NCI-H2227 (cell line): ENCODE results near the gene POFUT2.

Source experiments
- DNase-seq: peaks from one replicate; lab custom pipeline; 2025; ENCODE audit not compliant: unreplicated experiment; lab: John Stamatoyannopoulos, UW

The POFUT2 gene

GRCh38 chr21:45252448-45252925, 35.2 kb downstream of the POFUT2 start:
- no peak for DNase-seq

DNA sequence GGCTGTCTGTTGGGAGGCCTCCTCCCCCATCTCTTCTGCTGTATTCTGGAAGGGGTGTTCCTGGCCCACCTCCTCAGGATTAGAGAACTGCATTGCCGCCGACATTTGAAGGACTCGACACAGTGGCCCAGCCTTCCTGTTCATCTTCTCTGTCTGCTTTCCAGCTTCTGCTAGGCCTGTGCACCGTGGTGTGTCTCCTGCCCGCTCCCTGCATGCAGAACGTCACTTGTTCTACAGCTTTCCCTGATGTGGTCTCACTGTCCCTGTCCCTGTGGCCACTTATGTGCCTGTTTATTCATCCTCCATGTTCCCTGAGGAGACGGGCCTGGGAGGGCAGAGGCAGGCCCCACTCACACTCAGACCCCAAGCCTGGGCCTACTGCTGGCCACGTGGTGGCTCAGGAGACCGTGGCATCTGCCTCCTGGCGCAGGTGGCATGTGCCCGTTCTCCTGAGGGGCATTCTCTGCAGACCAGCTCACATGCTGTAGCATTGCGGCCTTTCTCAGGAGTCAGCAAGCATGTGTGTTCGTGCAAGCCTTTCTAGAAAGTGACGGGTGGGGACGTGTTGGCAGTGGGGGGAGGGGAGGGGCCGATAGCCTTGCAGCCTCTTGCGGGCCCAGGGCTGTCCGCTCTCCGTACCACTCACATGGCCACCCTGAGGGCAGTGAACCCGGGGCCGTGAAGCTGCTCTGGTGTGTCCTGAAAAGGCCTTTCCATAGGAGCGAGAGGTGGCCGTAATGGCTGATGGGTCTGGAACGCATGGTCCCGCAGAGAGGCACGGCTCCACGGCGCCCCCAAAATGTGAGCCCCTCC, 35.9 kb downstream of the POFUT2 start:
- no peak for DNase-seq

DNA sequence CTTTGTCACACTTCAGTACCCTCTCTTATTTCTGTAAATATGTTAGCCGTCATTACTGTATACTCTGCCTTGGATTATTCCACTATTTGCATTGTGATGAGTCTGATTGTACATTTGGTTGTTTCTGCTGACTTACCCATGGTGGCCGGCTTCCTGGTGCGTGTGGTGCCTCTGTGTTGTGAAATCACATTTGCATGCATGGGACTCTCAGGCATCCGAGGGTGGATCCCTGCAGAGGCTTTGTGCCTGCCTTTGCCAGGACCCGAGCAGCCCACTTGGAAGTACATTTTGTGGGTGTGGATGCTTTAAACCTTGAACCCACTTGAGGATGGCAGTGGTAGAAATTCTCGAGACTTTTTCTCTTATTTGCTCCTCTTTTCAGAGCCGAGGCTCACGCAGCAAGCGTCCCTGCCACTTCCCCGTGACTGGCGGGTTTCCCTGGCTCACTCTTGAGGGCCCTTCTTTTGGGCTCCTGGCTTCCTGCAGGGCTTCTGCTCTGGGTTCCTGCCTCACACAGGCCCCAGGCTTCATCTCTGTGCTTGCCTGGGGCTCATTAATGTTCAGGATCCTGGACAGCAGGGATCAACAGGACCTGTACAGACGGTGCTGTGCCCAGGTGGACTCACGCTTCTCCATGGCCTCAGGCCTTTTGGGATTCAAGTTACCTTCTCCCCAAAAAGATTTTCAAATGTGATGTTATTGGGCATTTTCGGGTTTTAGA, 36.6 kb downstream of the POFUT2 start:
- DNase-seq: no peak

DNA sequence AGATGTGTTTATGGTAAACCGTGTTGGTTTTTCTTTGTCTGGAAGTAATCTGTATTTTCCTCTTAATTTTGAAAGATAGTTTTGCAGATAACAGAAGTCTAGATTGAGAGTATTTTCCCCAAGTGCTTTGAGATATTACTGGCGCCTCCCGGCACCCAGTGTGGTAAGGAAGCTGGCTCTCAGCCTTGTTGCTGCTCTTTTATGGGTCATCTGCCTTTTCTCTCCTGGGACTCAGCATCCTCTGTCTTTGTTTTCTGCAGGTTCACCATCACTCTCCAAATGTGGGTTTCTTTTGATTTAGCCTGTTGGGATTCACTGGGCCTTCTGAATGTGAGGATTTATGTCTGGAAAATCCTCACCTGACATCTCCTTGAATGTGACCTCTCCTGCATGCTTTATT, 37.4 kb downstream of the POFUT2 start:
- DNase-seq: no peak

GRCh38 chr21:45249626-45250025, 38.1 kb downstream of the POFUT2 start:
- no peak for DNase-seq

GRCh38 chr21:45248893-45249381, 38.8 kb downstream of the POFUT2 start:
- DNase-seq: peak; percentile 43

DNA sequence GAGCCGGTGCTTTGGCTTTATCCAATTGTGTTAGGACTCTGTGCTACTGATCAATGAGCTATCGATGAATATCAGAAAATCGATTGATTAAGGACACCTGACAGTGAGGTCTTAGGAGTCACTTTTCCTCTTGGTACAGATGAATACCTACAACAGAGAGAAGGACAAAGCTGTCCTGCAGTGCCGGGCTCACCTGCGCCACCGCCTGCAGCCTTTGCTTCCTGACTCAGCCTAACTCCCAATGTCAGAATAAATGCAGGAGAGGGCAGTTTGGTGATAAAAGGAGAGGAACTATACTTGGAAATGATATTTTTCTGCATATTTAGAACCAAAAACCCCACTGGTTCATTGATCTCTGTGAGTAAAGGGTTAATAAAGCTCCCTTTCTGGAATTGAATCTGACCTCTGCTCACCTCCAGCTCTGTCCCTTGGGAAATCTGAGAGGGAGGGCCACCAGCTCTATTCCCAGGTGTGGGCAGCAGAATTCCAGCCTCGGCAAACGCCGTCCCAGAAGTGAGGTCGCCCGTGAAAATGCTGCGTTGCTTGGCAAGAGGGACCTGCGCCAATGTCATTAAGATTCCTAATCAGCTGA, 39.3 kb downstream of the POFUT2 start:
- no peak for DNase-seq

GRCh38 chr21:45246386-45247320, 41.0 kb downstream of the POFUT2 start:
- DNase-seq: no peak

DNA sequence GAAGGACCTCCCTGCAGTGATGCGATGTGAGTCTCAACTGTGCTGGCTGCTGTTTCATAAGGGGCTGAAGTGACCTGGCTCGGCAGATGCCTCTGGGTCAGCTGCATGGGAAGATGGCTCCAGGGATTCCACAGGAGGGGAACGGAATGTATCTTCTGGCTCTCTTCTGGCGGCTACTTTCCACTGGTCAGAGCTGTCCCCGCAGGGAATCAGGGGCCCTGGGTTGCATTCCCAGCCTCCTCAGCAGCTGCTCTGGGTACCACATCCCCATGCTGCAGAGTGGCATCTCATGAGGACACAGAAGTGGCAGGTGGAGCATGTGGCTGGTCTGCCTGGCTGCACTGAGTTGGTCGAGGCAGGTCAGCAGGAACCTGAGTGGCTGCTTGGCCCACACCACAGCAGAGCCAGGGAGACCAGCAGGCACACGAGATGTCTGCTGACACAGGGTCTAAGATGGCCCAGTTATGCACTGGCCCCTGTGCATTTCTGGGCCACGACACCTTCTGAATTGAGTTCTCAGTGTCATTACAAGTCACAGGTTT, 42.8 kb downstream of the POFUT2 start:
- no peak for DNase-seq

- DNase-seq: no peak
Observed at GRCh38 chr21:45243603-45244002, 44.1 kb downstream of the POFUT2 start.

DNA sequence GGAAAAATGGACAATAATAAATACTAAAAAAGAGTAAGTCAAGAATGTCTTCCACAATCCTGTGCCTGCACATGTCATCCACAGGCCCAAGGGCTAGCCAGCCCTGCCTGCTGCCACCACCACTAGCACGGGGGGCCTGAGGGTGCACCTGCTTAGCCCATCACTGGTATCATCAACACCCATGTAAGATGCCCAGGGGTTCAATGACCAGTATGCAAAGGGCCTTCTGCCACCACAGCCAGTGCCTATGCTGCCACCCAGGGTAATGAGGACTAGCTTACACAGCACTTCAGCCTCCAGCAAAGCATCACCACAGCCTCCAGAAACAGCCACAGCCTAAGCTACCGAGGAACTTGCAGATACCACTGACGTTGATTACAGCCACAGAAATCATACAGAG, 46.3 kb downstream of the POFUT2 start:
- no peak for DNase-seq

GRCh38 chr21:45237401-45237800, 50.3 kb downstream of the POFUT2 start:
- DNase-seq: no peak

DNA sequence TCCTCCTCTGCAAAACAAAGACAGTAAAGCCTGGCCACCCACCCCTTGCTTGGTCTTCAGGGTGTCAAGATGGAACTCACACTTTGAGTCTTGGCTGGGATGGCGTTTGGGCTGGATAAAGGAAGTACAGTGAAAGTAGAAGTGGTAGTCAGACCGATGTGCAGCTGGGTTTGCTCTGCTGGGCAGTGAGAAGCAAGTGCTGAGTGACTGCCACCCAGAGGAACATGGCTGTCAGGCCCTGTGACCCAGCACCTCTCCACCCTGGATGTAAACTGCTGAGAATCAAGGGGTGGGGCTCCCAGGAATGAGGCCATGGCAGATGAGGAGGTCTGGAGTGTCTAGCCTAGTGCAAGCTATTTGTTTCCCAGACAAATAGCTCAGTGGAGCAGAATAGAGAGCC, 51.2 kb downstream of the POFUT2 start:
- no peak for DNase-seq

DNA sequence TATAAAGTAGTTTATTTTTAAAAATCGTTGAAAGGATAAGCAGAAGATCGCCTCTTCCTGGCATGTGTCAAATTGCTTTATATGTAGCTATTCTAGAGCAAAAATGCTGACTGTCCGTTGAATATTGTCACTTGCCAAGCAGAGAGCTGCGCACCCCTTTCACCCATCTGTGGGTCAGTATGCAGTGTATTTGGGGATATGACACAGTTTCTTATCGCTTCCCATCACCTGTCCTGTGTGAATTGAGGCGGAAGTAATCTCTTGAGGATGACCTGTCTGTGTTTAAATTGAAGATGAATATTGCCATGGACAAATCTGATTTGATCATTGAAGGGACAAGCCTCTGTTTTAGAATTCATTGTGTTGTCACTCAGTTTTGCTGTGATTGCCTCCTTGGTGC, 52.2 kb downstream of the POFUT2 start:
- no peak for DNase-seq

- DNase-seq: no peak
Observed at GRCh38 chr21:45234965-45235364, 52.7 kb downstream of the POFUT2 start.

GRCh38 chr21:45234127-45234526, 53.6 kb downstream of the POFUT2 start:
- DNase-seq: no peak

DNA sequence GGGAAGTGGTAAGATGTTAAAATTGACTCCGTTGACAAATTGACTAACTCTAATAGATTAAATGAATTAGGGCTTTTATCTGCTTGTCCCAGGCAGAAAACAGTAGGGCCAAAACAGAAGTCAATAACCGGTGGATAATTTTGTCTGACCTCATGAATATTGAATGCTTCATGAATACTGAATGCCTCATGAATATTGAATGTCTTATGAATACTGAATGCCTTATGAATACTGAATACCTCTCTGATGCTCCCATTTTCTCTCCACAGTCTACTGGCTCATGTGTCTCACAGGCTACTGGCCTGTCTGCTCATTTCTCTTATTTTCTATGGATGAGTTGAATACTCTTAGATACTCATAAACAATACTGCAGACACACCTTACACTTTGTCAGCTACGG, 56.0 kb downstream of the POFUT2 start:
- DNase-seq: no peak

DNA sequence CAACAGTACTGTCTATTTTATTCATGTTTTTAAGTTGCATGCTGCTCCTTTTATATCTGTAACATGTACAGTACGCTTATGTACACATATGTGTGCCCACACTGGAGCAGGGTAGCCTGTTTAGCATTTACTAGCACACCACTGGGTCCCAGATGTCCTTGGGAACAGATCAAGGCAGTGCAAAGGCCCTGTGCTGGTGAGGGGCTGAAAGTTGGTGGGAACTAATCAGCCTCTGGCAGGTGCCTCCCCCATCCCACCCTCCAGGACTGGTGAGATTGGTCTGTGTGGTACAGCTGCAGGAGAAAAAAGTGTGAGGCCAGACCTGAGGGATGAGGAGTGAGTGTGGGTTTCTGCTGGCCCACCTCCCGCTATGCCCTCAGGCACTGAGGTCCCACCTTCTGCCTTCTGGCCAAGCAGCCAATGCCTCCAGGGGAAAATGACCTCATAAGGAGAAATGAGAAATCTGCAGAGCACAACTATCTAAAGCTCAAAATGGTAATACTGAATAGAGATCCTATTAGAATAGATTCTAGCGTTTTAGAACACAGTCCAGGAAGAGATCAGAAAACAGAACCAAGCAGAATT, 58.9 kb downstream of the POFUT2 start:
- DNase-seq: no peak

DNA sequence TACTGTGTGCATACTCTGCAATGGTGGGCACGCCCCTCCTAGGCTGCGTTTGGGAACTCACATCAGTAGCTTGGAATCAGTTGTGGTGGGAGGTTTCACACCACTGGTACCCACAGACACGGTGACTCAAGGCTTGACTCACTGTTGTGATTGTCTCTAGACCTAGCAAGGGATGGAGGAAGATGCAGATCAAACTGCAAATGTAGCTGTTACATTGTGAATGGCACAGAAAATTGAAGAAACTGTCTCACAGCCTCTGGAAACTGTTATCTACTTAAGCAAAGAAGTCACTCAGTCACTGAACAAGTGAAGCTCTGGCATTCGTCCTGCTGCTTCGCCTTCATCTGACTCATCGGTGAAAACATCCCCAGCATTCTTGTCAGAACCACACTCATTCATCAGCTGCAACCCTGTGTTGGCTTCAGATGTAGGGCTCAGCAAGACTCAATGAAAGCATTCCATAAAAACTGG, 59.5 kb downstream of the POFUT2 start:
- DNase-seq: no peak

GRCh38 chr21:45227735-45228134, 60.0 kb downstream of the POFUT2 start:
- no peak for DNase-seq
